Activated effector memory CD4-positive, alpha-beta T cell treated with Interleukin-2 at 50 U/mL for 16 hours (primary cell): ENCODE data around the gene OR8K3.

Experiments
- DNase-seq: peaks from one replicate; pipeline ENCODE4 v3.0.0-alpha.2; 2020

The OR8K3 gene

DNA sequence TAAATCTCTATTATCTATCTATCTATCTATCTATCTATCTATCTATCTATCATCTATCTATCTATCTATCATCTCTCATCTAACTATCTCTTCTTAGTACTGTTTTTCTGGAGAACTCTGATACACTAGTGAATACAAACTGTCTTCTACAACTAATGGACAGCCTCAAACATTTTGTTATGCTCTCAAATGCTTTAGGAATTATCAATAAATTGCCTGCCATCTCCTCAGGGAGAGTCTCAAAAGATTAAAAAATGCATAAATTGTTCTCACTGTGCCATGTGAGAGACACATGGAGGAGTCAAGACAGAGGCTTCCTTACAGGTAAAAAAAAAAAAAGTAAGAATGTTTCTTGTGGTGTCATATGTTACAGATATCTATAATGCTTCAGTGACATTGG, at the start of gene OR8K3:
OR8K3 (plus strand) TSS at position 301 of the 400 bp plus-strand sequence. CDS start 3,163 bp downstream, outside the sequence.
- no peak for DNase-seq

- DNase-seq: no peak
These were observed 43.9 kb upstream of the OR8K3 start for GRCh38 chr11:56271092-56271491.

DNA sequence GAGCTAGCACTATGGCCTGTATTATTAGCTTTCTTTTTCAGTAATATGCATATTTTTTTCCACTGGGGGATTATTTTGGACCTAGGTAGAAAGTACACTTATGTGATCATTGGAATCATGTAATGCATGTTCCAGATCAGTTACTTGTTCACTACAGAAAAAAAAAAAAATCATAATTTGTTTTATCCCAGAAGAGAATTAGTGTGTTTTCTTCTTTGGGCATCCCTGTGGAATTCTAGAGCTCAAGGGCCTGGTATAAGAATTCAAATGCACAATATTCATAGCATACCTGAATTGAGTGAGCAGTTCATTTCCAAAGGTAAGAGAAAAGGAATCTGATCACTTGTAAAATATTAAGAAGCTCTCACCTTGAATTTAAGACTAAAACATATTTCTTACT, 41.1 kb upstream of the OR8K3 start, which contains the start of gene OR5T1:
OR5T1 (plus strand) TSS at position 301 of the 400 bp plus-strand sequence. CDS start 1,485 bp downstream, outside the sequence.
- no peak for DNase-seq

- no peak for DNase-seq
These were observed 22.8 kb upstream of the OR8K3 start, which contains the start of gene OR8H1 for GRCh38 chr11:56292154-56292553. TSS of gene OR8H1 (minus strand) at chr11:56292254. CDS start at chr11:56291062, 1,192 bp downstream.

DNA sequence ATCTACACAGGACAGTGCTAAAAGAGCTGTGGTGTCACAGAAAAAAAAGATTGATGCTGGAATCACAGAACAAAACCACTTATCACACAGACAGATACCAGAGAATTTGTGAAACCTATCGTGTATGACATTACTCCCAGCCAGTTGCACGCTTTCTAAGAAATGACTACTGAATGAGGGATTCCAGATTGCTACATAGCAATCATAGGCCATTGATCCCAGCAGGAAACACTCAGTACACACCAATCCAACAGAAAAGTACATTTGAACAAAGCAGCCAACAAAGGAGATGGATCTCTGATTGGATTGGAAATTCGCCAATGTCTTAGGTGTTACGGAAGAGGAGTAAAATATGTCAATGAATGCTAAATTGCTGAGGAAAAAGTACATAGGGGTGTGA, 18.0 kb upstream of the OR8K3 start:
- no peak for DNase-seq

GRCh38 chr11:56307836-56308235, 7.1 kb upstream of the OR8K3 start:
- no peak for DNase-seq

DNA sequence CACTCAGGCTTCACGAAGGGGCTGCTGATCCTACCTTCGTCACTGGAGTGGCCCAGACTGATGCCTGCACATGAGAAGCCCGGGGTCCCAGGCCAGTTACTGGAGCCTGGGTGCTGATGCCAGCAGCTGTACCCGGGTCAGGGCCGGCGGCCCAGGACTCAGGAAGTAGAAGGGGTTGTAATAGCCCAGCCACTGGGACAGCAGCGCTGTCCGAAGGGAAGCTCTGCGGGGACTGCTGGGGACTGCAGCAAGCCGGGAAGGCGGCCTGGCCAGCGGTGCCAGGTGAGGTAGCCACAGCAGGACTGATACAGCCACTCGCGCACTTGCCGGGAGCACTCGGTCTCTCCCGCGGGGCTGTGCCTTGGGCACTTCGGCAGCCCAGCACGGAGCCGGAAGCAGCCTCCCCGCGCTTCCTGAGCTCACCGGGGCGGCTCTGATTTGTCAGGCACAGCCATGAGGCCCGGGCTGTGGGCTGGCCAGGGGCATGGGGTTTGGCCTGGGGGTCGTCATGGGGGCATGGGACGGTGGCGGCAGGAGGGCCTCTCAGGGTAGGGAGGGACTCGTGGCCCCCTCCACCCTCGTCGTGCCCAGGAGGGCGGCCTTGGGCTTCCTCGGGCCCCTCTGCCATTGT, 17.0 kb downstream of the OR8K3 start:
- no peak for DNase-seq

- DNase-seq: no peak
These were observed 18.2 kb downstream of the OR8K3 start for GRCh38 chr11:56333156-56333555.

DNA sequence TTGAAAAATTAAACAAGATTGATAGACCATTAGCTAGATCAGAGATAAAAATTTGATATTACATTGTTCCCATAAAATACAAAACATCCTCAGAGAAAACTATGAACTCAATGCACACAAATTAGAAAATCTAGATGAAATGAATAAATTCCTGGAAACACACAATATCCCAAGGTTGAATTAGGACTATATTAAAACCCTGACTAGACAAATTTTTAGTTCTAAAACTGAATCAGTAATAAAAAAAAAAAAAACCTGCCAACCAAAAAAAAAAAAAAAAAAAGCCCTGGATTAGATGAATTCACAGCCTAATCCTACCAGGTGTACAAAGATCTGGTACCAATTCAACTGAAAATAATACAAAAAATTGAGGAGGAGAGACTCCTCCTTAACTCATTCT, 25.3 kb downstream of the OR8K3 start:
- DNase-seq: no peak

GRCh38 chr11:56345739-56346138, 30.8 kb downstream of the OR8K3 start, which contains the start of gene OR8K1:
TSS of gene OR8K1 (plus strand) at chr11:56346039. CDS start at chr11:56346039, 0 bp downstream.
- DNase-seq: no peak

DNA sequence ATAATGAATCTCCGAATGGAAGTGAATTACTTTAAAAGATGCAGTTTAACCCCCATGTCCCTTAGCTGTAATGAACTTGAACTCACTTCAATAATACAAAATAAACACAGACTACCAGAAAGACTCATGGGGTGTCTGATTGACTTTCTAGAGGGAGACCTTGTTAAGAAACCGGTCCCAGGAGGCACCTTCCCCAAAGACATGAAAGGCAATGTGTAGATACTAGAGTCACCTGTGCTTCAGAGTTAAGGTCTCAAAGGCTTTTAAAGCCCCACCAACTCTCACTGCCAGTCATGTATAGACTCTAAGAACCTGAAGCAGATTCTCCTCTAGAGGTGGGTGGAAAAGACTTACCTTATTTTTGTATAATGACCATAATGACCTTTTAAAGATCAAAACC, 39.0 kb downstream of the OR8K3 start, which contains the start of gene OR8J1:
OR8J1 (plus strand) TSS at position 301 of the 400 bp plus-strand sequence. CDS start 5,956 bp downstream, outside the sequence.
- DNase-seq: no peak
